GF-D8 (cell line): ENCODE measurements around the gene LRRC55.

ENCODE experiments used
- DNase-seq: peaks from one replicate; lab custom pipeline; 2025; lab: John Stamatoyannopoulos, UW

The LRRC55 gene

DNA sequence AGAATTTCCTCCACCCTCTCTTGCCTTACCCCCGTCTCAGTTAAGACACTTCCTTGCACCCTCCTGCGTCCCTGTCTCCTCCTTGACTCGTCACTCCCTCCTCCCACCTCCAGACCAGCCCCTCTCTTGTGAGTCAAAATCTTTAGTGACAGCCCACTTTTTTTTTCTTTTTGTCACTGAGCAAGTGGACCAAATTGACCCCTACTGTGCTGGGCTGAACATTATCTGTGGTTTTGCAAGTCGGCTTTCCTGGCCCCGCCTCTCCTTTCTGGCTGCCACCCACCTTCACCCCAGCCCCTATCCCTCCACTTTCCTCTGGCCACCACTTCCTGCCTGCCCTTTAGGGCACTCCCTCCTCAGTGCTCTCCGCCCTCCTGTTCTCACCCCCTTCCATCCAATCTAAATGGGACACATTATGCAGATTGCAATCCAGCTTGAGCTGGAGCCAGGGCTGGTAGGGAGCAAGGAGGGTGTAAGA lies 55.5 kb downstream of the LRRC55 start, which contains the start of gene APLNR:
TSS of gene APLNR (minus strand) at position 47 of the 478 bp plus-strand sequence. CDS start 246 bp downstream, outside the sequence.
- no peak for DNase-seq

DNA sequence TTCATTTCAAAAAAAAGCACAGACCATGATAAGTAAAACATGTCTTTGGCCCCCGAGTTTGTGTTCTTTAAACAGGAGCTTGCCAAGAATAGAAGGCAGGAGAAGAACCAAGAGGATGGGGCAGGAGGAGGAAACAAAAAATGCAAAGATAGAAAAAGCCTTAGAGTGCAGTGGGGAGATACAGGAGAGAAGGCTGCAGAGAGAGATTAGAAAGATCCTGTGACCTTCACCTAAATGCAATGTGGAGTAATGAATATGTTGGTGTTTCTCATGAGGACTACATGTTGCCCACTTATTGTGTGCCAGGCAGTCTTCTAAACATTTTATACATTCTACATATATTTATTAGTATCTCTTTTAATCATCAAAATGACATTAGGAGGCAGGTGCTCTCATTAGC lies 57.6 kb downstream of the LRRC55 start:
- DNase-seq = no peak

GRCh38 chr11:57240007-57240406 lies 58.3 kb downstream of the LRRC55 start:
- no peak for DNase-seq

GRCh38 chr11:57240757-57241156 lies 59.0 kb downstream of the LRRC55 start:
- DNase-seq = no peak
